ENCODE data around the gene NEIL3. TPM values are rescaled to one million over a fixed set of nuclear protein-coding genes. Genes with fewer than 3 reads are reported as not detected.

Gene NEIL3, protein sequence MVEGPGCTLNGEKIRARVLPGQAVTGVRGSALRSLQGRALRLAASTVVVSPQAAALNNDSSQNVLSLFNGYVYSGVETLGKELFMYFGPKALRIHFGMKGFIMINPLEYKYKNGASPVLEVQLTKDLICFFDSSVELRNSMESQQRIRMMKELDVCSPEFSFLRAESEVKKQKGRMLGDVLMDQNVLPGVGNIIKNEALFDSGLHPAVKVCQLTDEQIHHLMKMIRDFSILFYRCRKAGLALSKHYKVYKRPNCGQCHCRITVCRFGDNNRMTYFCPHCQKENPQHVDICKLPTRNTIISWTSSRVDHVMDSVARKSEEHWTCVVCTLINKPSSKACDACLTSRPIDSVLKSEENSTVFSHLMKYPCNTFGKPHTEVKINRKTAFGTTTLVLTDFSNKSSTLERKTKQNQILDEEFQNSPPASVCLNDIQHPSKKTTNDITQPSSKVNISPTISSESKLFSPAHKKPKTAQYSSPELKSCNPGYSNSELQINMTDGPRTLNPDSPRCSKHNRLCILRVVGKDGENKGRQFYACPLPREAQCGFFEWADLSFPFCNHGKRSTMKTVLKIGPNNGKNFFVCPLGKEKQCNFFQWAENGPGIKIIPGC
- total RNA-seq (under 1 TPM in 3 of 4 donors, not detected in 1; 0.13 to 0.17 (median 0.15) TPM), polyA plus RNA-seq (under 1 TPM in 1 of 3 donors, not detected in 2; 0.01 TPM)
- long read RNA-seq, donor 1: 0 reads
- long read RNA-seq, donor 2: 0 reads

DNA sequence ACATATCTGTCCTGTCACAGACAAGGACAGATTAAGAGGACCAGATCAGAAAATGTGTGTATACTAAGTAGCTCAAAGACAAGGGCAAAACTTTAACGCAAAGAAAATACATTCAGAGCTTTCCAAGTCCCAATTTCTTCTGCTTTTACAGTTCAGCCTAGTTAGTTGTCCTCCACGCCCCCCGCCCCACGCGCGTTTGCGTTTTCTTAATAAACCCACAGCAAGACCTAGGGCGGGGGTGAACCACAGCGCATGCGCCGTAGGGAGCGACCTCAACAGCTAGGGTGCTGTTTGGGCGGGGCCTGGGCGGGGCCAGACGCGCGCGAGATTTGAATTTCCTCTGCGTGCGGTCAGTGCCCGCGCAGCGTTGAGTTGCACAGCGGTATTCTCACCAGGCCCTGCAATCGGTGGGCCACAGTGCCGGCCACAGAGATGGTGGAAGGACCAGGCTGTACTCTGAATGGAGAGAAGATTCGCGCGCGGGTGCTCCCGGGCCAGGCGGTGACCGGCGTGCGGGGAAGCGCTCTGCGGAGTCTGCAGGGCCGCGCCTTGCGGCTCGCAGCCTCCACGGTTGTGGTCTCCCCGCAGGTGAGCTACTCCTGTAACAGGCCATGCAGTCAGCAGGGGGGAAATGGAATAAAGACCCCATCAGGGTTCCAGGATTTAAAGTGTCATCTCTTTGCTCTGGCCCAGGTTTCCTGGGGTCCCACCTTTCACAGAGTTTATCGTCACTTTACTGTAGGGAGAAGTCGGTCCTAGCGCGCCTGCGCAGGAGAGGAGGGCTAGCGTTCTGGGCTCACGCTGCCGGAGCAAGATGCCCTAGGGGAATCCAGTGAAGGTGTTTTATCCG, at the start of gene NEIL3:
TSS of gene NEIL3 (plus strand) at position 353 of the 850 bp plus-strand sequence. CDS start at position 433, 80 bp downstream.
- Histone ChIP-seq H3K36me3 (ENCODE audit: insufficient read depth in 1 of 2, low read depth in 1 of 2) (no peaks in the 10 kb centered on the region), H3K27me3 (ENCODE audit: insufficient read depth in 3 of 3, low read length in 2 of 3) (no peaks in the 10 kb centered on the region), H3K9me3 (no peaks in the 10 kb centered on the region), H3K27ac (no peak within 1 kb of the TSS), H3K4me3 (peak within 1 kb of the TSS; percentile 74), H3K4me1 (peaks cover 7% of the 10 kb centered on the region)
- ATAC-seq: peak; percentile 71 to 100 (median 93)
- intact Hi-C loops (cut with DNase I): no loop called here
- WGBS, 3 donors: 1% methylated on average over 42 to 52 of the region's 52 CpGs
- TF ChIP-seq, protein P1, sequence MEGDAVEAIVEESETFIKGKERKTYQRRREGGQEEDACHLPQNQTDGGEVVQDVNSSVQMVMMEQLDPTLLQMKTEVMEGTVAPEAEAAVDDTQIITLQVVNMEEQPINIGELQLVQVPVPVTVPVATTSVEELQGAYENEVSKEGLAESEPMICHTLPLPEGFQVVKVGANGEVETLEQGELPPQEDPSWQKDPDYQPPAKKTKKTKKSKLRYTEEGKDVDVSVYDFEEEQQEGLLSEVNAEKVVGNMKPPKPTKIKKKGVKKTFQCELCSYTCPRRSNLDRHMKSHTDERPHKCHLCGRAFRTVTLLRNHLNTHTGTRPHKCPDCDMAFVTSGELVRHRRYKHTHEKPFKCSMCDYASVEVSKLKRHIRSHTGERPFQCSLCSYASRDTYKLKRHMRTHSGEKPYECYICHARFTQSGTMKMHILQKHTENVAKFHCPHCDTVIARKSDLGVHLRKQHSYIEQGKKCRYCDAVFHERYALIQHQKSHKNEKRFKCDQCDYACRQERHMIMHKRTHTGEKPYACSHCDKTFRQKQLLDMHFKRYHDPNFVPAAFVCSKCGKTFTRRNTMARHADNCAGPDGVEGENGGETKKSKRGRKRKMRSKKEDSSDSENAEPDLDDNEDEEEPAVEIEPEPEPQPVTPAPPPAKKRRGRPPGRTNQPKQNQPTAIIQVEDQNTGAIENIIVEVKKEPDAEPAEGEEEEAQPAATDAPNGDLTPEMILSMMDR (IDR thresholded peaks at IDR 0.05): no peak
- DNase-seq: peak; percentile 88 to 93

DNA sequence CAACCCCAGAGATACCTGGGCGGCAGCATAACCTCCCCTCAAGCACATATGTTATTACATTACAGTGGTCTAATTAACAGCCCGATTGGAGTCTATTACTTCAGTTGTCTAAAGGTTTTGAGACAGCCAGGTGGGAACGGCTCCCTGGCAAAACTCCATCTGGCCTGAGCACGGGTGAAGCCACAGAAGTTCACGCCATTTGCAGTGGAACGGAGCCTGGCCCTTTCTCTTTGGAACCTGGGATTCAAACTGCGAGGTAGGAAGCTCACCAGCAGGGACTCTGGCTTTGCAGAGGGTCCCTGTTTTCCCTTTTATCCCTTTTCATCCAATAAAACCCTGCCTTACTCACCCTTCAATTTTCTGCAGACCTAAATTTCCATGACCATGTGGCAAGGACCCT, 45.9 kb upstream of the NEIL3 start:
- H3K27me3 ChIP-seq (ENCODE audit: insufficient read depth in 3 of 3, low read length in 2 of 3): no peaks in the 10 kb centered on the region
- H3K27ac ChIP-seq: no peak overlapping the region
- intact Hi-C loops (cut with DNase I): no loop called here
- ATAC-seq (no peak), DNase-seq (no peak)
- no peak overlapping the region for H3K4me3 ChIP-seq
- no peaks in the 10 kb centered on the region for H3K9me3 ChIP-seq
- H3K36me3 ChIP-seq (ENCODE audit: insufficient read depth in 1 of 2, low read depth in 1 of 2): no peaks in the 10 kb centered on the region
- TF ChIP-seq, protein P1 (IDR thresholded peaks at IDR 0.05): no peak
- WGBS, 3 donors: 76 to 80% (median 78%) methylated on average over 7 of the region's 7 CpGs
- H3K4me1 ChIP-seq: no peaks in the 10 kb centered on the region

DNA sequence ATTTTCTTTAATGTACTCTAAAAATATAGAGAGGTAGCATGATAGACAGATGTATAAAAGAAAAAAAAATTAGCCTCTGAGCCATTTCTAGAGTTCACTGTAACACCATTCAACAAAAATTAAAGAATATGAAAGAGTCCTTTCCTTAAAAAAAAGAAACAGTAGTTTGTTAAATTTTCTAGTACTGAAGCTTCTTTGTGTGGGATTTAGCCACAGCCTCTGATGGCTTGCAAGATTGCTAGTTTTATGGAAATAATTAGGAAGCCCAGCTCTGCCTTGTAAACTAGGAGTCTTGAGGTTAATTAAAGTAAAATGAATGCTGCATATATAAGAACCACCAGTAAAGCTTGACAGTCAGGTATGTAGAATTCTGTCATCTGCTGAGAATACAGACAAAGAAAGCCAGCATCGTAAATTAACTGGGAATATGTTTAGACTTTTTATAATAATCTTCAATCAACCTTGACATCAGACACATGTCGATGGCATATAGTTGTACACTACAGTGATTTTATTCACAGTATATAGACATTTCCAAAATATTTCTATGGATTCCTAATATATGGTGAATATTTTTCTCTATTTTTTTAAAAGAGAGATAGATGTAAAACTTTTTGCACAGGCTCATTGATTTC, 44.8 kb upstream of the NEIL3 start:
- ATAC-seq: no peak
- 44 to 49% (median 45%) methylated on average over 2 of the region's 2 CpGs for WGBS, 3 donors
- no peaks in the 10 kb centered on the region for H3K36me3 ChIP-seq (ENCODE audit: insufficient read depth in 1 of 2, low read depth in 1 of 2)
- intact Hi-C loops (cut with DNase I): no loop called here
- no peak for DNase-seq
- no peaks in the 10 kb centered on the region for H3K27me3 ChIP-seq (ENCODE audit: insufficient read depth in 3 of 3, low read length in 2 of 3)
- H3K4me3 ChIP-seq: no peak overlapping the region
- no peaks in the 10 kb centered on the region for H3K4me1 ChIP-seq
- H3K9me3 ChIP-seq: no peaks in the 10 kb centered on the region
- no peak overlapping the region for H3K27ac ChIP-seq
- TF ChIP-seq, protein P1 (IDR thresholded peaks at IDR 0.05): no peak

DNA sequence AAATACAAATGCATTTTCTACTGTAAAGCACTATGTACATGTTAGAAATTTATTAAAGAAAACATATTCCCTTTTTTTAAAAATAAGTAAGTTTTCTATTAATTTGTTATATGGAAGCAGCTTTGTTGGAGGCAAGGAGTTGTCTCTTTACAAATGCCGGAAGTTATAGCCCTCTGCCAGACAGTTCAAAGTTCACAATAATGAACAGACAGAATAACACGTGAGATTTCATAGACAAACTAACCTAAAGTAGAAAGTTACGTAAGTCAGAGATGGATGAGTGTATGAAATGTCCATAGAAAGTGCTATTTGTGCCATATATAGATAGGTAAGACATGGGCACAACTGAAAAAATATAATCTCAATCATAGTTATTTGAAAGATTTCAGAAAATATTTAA, 43.9 kb upstream of the NEIL3 start:
- Histone ChIP-seq H3K27me3 (ENCODE audit: insufficient read depth in 3 of 3, low read length in 2 of 3) (no peaks in the 10 kb centered on the region), H3K27ac (no peak overlapping the region), H3K4me1 (no peaks in the 10 kb centered on the region), H3K4me3 (no peak overlapping the region), H3K9me3 (no peaks in the 10 kb centered on the region), H3K36me3 (ENCODE audit: insufficient read depth in 1 of 2, low read depth in 1 of 2) (no peaks in the 10 kb centered on the region)
- DNase-seq (no peak), ATAC-seq (no peak)
- 82 to 86% (median 84%) methylated on average over 3 of the region's 3 CpGs for WGBS, 3 donors
- TF ChIP-seq, protein P1 (IDR thresholded peaks at IDR 0.05): no peak
- intact Hi-C loops (cut with DNase I): no loop called here
